Epithelial cell of proximal tubule (primary cell): Measurements from ENCODE around the gene YWHAH. TPM values are rescaled to one million over a fixed set of nuclear protein-coding genes. Genes with fewer than 3 reads are reported as not detected.

ENCODE experiments used
- DNase-seq: peaks from one replicate; pipeline ENCODE4 v3.0.0-alpha.2; 2011; ENCODE audit warnings: low read depth
- H3K4me3 ChIP-seq: 2 replicates; pipeline ENCODE4 v1.5.1; 2011; ENCODE audit warnings: low read depth, mild to moderate bottlenecking, low read length
- total RNA-seq: library from RNA; depleted of rRNA; stranded (reverse); fragments of >200 nt; gene quantifications from 2 replicates; pipeline ENCODE4 v1.2.3, GENCODE V29; 2015
- TF ChIP-seq, protein P1 (sequence below): conservative IDR thresholded peaks from 2 replicates; pipeline ENCODE4 v1.5.1; 2012; ENCODE audit warnings: low read depth, mild to moderate bottlenecking, low read length

YWHAH gene
- total RNA-seq, 1 donor from 2014 or later = 276 TPM

DNA sequence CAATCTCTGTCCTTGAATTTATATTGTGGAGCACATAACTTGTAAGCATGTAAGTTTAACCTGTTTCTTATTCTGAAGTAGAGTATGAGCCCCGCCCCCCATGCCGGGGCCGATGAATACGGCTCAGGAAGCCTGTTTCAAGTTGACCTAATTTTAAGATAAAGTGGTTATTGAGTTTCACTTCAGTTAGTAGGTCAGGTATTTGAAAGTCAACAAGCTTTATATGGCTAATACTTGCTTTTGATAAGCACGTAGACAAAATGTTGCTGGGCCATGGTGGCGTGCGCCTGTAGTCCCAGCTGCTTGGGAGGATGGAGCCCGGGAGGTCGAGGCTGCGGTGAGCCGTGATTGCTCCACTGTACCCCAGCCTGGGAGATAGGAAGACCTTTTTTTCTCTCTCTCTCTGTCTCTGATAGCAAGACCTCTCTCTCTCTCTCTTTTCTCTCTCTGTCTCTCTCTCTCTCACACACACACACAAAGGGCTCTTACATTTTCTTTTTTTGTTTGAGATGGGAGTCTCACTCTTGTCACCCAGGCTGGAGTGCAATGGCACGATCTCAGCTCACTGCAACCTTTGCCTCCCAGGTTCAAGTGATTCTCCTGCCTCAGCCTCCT is 14.4 kb downstream of the YWHAH start:
- no peak overlapping the region for H3K4me3 ChIP-seq
- TF ChIP-seq, protein P1, sequence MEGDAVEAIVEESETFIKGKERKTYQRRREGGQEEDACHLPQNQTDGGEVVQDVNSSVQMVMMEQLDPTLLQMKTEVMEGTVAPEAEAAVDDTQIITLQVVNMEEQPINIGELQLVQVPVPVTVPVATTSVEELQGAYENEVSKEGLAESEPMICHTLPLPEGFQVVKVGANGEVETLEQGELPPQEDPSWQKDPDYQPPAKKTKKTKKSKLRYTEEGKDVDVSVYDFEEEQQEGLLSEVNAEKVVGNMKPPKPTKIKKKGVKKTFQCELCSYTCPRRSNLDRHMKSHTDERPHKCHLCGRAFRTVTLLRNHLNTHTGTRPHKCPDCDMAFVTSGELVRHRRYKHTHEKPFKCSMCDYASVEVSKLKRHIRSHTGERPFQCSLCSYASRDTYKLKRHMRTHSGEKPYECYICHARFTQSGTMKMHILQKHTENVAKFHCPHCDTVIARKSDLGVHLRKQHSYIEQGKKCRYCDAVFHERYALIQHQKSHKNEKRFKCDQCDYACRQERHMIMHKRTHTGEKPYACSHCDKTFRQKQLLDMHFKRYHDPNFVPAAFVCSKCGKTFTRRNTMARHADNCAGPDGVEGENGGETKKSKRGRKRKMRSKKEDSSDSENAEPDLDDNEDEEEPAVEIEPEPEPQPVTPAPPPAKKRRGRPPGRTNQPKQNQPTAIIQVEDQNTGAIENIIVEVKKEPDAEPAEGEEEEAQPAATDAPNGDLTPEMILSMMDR = no peak
- DNase-seq = no peak

DNA sequence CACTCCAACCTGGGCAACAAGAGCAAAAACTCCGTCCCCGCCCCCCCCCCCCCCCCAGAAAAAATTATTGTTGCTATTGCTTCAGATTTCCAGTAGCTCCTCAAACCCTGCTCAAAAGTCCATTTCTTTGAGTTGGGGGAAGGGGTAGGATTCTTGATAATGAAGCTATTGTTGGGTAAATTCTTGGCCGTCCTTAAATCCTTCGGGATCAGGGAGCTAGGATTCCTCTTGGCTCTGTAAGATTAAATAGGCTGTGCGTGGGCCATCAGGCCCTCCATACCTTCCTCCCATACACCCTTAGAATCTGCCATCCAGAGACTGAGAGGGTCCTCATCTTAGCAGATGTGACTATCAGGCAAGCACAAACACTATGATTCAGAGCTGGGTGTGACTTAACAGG is 16.4 kb downstream of the YWHAH start:
- no peak for DNase-seq
- TF ChIP-seq, protein P1 = no peak

DNA sequence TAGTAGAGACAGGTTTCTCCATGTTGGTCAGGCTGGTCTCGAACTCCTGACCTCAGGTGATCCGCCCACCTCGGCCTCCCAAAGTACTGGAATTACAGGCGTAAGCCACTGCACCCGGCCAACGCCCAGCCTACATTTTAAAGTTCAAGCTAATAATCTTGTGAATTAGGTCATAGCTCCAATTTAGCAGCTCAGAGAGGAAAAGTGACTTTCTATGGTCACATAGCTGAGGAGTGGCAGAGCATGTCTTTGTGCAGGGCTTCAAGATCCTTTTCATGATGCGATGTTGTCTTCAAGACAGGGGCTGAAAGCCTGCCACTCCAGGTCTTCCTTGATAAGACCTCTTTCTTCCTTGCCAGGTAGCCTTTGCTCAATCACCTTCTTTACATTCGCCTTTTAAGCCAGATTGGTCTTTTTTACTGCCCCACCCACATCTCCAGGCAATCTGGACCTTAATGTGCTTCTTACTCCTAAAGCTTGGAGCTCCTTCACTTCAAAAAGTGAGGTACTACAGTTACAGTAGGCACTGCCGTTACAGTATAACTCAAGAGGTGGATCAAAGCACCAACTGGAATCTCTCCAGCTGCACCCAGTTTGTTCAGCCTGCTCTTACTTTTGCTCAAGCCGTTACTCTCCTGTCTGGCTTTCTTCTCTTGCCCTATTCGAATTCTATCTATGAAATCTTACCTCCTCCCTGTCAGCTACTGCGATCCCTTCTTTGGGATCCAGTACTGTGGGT is 18.2 kb downstream of the YWHAH start:
- no peak overlapping the region for H3K4me3 ChIP-seq

More for the DNA sequence above, 16.4 kb downstream of the YWHAH start:
- no peak overlapping the region for H3K4me3 ChIP-seq

DNA sequence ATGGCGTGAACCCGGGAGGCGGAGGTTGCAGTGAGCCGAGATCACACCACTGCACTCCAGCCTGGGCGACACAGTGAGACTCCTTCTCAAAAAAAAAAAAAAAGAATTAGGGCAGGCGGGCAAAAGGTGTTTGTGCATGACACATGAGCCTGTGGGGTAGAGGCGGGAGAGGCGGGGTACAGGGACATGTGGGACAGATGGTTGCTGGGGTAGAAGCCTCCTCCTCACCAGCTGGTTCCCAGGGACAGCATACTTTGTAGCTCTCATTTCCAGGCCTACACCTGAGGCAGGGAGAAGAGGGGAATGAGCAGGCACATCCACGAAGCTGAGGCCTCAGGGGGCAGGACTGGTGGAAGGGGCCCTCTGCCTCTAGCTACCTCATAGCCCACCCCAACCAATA is 23.7 kb downstream of the YWHAH start:
- TF ChIP-seq, protein P1 = no peak
- no peak overlapping the region for H3K4me3 ChIP-seq
- DNase-seq = no peak

More for the DNA sequence above, 18.2 kb downstream of the YWHAH start:
- no peak for DNase-seq
- TF ChIP-seq, protein P1 = no peak

DNA sequence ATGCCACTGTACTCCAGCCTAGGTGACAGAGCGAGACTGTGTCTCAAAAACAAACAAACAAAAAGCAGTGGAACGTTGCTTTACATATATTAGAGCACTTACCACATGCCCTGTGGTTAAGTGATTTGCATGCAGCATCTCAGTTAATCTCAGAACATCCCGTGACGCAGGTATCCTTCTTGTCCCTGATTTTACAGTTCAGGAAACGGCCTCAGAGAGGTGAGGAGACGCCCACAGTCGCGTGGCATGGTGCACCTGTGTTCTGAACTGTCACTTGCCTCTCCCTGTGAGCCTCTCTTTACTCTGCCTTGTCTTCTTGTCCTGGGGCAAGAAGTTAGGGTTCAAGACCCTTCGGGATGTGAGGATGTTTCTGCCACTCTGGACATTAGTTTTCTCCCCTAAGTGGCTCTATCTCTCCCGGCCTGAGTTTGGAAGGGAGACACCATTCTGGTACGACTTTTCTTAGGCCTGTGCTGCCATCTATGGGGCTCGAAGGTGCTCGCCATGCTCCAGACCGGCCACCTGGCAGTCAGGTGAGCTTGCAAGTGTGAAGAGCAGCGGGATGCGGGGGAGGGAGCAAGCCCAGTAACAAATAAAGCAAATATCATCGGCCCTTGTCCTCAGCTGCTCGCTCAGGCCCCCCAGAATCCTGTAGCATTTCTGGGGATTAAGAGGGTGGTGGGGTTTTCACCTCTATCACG is 25.6 kb downstream of the YWHAH start:
- TF ChIP-seq, protein P1 = peak; percentile 78
- DNase-seq = no peak
- peak overlapping the region; percentile 54 for H3K4me3 ChIP-seq

DNA sequence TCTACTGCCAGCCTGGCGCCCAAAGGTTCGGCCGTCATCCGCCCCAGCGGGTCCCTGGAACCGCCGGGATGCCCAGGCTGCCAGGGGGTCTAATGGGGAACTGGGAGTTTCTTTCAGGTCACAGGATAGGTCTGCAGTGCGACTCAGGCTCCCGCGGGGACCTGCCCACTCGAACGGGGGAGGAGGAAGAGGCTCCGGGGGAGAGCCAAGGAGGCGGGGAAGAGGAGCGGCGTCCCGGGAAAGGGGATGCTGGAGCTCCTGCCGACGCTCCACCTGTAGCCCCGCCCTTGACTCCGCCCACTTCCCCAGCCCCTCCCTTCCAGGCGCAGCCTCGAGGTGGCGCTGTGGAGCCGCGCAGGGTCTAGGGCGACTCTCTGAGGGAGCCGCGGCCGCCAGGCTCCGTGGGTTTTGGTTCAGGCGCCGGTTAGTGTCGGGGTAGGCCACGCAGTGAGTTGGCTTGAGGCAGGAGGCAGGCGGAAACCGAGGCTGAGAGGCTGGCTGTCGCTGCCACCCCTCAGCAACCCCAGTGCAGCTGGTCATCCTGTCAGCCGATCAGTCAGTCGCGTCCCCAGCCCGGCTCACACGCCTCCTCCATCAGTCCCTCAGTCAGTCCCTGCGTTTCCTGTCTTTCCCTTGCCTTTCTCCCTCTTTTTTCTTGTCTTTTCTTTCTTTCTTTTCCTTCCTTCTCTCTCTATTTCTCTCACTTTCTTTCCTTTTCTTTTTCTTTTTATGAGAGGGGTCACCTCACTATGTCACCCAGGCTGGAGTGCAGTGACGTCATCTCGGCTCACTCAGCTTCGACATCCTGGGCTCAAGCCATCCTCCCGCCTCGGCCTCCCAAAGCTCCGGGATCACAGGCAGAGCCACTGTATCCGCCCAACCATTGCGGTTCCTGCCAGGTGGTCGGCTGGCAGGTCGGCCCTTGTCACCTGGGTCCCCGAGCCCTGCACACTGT is 26.4 kb downstream of the YWHAH start:
- no peak for DNase-seq
- peak overlapping the region; percentile 54 for H3K4me3 ChIP-seq
- TF ChIP-seq, protein P1 = peak; percentile 86
